NCI-H1048 (cell line): ENCODE results near the gene MPP1.

Source experiments
- DNase-seq: peaks from one replicate; lab custom pipeline; 2025; lab: John Stamatoyannopoulos, UW

The MPP1 gene

DNA sequence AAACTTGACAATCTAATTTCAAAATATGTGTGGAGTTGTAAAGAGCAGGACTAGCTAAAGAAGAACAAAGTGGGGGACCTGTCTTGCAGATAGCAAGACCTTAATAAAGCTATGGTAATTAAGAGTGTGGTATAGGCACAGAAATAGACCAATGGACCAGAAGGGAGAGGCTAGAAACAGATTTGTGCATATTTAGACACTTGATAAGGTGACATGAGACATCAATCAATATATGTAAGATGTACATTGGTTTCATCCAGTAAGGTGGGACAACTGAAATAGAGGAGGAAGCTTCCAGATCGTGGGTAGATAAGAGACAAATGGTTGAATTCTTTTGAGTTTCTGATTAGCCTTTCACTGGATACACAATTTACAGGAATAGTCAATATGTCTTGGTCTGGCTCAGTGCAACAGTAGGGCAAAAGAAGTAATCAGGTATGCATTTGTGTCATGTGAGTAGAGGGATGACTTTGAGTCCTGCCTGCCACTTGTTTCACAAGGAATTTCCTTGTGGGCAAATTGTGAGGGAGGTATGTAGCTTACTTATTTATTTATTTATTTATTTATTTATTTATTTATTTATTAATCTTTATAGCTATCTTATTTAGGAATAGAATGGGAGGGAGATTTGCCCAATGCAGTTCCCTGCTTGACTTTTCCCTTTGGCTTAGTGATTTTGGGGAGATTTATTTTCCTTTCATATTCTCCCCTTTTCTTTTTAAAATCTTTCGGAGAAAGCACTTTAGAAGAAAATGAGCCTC lies 7.2 kb upstream of the MPP1 start:
- DNase-seq, result no peak

DNA sequence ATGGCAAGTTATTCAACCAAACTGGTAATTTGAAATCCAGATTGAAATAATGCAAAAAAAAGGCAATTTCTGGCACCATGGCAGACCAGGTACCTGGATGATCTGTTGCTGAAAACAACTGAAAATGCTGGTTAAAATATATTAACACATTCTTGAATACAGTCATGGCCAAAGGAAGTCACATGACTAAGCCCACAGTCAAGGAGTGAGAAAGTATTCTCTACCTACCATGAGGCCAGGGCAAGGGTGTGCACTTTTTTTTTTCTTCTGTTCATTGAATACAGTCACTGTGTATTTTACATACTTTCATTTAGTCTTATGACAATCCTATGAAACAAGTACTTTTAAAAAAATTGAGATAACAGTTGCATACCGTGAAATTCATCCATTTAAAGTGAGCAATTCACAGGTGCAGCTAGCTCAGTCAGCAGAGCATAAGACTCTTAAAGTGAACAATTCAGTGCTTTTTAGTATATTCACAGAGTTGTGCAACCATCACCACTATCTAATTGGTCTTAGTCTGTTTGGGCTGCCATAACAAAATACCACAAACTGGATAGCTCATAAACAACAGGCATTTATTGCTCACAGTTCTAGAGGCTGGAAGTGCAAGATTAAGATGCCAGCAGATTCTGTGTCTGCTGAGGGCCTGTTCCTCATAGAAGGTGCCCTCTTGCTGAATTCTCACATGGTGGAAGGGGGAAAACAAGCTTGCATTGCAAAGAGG lies 4.8 kb upstream of the MPP1 start:
- DNase-seq, result no peak

DNA sequence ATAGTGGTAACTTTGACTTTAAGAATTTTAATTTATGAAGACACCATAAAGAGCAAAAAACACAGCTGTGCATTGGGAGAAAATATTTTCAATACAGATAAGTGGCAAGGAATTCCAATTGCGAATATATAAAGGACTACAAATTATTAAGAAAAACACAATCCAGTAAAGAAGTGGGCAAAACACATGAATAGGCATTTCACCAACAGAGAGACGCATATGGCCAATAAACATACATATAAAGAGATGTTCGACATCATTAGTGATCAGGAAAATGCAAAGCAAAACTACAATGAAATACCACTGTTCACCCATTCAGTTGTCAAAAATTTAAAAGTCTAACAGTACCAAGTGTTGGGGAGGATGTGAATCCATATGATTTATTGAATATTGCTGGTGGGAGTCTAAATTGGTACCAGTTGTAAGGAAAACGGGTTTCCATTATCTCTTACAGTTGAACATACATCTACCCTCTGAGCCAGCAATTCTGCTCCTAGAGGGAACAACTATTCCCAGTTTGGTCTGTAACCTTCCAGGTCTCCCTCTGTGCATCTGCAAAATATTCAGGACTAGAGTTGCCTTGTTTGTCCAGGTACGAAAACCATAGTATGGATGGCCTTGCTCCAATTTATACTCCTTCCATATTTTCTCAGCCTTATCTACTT lies 1.7 kb upstream of the MPP1 start:
- DNase-seq, result no peak

DNA sequence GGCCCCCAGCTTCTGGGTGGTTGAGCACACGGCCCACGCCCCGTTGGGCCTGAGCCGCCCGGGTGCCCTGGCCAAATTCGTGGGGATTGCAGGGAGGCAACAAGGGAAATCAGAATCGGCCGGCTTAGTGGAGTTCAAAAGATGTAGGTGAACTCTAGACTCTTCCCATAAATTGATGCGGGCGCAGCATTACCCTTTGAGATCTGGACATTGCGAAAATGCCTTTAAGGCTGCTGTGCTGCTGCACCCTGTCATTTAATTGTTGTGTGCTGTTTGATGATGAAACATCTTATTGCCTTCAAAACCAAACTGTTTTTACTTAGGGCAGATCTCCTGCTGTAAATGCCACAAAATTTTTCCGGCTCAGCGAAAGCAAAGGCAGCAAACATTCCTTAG lies 409 bp upstream of the MPP1 start:
- no peak for DNase-seq

DNA sequence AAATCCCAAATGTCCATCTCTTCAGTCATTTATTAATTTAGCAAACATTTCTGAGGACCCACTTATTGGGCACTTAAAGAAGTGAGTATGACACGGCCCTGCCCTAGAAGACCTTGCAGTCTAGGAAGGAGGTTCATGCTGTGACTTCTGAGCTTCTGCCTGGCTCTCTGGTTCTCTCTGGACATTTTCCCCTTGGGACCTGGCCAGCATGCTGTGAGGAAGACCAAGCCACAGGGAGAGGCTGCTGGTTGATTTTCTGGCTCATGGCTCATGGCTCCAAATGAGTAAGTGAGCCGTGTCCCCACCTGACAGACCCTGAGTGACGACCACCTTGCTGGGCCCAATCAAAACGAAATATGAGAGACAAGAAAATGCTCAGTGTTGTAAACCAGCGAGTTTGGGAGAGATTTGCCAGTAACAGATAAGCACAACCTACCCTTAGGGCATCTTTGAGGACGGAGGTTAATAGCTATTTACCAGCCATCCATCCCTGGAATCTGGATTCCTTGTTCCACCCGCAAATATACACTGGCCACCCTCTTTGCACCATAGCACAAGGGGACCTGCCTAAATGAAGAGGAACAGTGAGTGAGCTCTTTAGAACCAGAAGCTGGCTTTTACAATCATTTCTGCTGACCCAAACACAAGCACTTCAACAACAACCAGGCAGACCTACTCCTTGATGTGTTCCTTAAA lies 876 bp downstream of the MPP1 start:
- no peak for DNase-seq

GRCh38 chrX:154802947-154803346 lies 2.3 kb downstream of the MPP1 start:
- DNase-seq, result no peak

DNA sequence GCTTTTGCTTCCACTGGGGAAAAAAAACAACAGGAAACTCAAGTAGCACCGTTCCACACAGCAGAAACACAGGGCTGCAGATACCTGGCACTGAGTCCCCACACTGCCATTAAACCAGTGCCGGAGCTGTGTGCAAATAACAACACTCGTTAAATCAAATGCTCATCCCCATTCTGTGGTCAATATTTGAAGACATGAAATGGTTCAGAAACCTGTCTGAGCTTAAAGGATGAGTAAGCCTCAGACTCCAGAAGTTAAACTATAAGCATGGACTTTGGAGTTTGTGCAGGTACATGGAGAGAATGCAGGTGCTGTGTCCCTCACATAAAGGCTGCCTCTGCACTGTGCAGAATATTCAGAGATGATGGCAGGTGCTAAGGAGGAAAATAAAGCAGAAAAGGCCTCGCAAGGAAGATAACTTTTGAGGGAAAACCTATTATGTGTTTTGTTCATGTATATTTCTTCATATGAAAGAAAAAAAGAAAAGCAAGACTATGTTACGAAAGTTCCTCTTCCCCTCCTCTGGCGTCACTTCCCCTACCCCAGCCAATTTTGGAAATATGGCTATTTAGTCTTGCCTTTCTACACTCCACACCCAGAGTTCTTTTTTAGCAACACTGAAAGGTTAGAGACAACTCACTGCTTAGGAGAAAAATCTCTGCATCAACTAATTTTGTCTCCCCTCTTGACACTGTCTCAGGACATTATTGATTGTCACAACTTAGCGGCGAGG lies 4.6 kb downstream of the MPP1 start:
- no peak for DNase-seq

DNA sequence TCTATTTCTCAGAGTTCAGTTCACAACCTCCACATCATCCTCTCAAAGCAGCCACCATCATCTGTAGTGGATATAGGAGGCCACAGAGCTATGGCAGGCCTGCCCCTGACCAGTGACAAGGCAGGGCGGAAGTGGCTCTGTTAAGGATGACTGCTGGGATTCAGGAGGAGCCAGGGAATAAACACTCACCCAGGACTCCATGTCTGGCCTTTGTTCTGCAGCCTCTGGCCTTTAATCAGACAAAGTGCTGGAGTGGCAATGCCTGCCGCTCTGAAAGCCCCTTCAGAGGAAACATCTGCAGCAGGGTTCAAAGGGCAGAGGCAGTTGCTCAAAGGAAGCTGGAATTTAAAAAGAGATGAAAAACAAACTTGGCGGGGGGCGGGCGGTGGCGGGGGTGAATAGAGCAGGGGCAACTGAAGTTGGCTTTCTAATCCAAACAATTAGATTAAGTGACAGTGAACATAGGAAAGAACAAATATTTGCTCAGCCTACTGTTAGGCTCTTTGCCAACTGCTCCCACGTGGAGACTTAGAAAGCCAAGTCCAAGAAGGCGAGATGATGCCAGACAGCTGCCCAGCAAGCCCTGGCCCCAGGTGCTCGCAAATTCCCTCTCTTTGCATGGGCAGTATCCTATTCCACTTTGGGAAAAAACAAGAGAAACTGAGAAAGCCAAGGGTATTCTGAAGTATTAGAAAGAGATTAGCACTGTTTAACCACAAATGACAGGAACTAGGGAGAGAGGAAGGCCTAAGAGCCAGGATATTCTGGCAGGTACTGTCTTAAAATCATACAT lies 5.5 kb downstream of the MPP1 start:
- DNase-seq, result no peak

- DNase-seq, result no peak
Observed at GRCh38 chrX:154797006-154797405, 8.3 kb downstream of the MPP1 start.

DNA sequence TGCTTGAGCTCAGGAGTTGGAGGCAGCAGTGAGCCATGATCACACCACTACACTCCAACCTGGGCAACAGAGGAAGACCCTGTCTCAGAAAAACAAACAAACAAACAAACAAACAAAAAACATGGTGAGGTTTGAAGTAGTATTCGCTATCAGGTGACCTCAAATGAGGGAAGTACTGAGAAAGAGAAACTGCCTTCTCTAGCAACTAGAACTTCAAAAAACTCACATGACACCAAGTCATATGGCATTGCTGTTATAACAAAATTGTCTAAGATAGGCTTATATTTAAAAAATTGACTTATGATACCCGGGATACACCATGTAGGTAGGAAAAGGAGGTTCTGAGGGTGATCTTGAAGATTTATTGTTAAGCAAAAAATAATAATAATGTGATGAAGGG lies 10.3 kb downstream of the MPP1 start:
- no peak for DNase-seq

DNA sequence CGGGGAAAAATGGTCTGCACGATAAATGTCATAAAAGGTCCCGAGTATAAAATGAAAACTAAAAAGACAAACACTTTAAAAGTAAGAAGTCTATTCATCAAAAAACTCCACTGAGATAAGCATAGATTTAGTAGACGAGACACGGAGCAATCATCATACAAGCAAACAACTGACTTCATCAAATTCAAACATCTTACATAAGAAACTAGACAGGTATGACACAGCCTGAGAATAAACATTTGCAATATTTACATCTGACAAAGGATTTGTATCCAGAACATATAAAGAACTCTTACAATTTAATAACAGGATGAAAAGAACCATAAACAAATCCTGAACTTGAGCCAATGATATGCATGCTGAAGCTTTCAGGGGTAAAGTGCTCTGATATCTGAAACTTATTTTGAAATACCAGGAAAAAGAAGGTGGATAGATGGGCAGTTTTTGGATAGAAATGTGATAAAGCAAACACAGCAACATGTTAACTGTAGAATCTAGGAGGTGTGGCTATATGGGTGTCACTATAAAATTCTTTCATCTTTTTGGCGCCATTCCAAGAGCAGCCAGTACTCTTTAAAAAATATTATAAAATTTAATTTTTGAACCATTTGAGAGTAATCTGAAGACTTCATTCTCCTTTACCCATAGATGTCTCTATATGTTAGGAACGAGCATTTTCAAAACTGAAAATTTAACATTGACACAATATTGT lies 12.0 kb downstream of the MPP1 start:
- DNase-seq, result no peak

DNA sequence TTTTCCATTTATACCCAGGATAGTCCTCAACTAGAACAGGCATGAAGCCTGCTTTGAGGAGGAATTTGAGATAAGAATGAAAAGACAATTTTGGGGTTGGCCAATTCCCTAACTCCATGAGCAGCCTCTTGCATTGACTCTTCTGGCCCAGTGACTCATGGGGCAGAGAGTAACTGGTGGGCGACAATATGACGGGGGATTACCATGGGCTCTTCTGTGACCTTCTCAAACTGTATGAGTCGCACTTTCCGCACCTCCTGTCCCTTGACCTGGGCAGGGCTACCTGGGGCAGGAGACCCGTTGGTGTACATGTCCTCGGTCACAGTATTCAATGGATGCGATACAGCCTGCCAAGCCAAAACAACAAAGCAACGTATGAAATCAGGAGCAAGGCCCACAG lies 13.3 kb downstream of the MPP1 start:
- DNase-seq, result no peak

- no peak for DNase-seq
Observed at GRCh38 chrX:154791467-154791866, 13.8 kb downstream of the MPP1 start.

- no peak for DNase-seq
Observed at GRCh38 chrX:154785716-154786115, 19.6 kb downstream of the MPP1 start.

DNA sequence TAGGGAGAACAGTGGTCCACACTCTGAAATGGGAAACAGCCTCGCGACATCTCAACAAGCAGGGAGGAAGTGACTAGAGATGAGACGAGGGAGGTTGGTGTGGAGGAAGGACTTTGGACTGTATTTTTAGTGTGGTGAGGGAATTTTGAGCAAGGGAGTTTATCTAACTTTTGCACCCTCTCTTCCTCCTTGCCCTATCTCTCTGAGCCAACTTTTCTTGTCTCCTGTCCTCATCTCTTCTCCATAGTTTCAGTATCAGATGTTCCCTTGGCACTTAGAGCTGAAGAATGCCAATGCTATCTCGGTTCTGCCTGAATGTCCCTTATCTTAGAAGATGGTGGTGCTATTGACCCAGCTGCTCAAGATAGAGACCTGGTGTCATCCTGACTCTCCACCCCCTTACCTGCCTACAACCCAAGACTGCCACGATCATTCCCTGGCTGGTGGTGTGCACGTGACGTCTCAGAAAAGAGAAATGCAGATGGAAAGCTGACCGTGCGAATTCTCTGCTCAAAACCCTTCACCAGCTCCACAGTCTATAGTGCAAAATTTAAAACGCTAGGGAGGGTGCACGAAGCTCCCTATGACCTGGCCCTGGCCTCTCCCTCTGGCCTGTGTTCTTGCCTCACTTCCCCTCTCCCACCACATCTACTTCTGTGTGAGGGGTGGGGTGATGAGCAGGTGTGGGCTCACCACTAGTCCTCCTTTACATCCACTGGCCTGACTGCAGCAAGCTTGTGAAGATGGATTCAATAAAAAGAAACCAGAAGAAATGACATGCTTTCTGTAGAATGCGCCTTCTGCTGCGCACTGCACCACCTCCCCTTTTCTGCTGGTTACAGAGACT lies 20.9 kb downstream of the MPP1 start:
- DNase-seq, result no peak

DNA sequence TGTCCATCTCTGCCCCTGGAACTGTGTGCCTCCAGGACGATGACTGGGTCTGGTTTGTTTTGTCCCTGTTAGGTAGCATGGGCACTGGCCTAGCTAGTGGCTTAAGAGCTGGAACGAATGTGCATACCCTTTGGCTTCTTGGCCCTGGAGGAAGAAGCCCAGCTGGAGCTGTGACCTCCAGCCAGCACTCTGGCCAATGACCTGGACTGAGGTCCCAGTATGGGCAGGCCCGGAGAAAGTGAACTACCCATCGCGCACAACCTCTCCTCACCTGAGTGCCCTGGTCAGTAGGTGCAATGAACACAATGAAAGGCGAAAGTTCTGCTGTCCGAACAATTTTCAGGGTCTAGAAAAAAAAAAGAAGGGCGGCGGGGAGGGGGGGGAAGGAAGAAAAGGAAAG lies 24.3 kb downstream of the MPP1 start:
- DNase-seq, result no peak

DNA sequence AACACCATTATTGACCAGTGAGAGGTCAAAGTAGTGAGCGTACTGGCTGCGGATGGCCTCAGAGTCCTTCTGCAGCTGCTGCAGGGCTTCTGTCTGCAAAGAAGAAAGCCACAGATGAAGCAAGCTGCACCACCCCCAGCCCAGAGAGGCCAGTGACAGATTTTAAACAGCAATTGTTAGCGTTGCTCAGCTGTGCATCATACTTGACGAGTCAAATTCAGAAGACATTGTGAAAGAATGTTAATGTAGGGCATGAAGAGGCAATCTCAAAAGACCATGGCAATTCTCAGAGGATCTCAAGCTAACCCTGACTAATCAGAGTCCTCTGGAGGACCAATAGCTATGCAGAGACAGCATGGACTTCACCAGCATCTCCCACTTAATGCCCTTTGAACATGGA lies 26.0 kb downstream of the MPP1 start:
- no peak for DNase-seq

DNA sequence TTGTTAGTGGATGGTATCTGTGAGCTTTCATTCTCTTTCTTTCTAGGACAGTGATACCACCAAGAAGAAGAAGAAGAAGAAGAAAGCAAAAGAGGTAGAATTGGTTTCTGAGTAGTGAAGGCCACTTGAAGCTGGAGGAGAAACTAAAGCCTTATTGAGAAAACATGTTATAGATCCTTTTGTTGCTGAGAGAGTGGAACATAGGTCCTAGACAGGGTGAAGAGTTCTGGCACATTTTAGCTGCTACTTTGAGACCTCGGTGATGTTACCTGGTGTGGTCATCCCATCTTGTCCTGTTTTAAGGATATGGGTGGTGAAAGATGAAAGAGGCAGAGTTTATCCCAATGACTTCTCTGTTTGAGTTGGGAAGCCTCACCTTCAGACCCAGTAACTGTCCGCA lies 28.5 kb downstream of the MPP1 start:
- DNase-seq, result no peak
